HepG2 (cell line): ENCODE data around the gene OR13C8.

ENCODE experiments used
- ARHGAP35 ChIP-seq: sonication (generic); formaldehyde crosslinking; IDR thresholded peaks from 2 replicates; pipeline ENCODE4 v1.9.0; 2022; ENCODE audit warnings: mild to moderate bottlenecking, inconsistent platforms, moderate library complexity, missing genetic modification reagents, borderline replicate concordance
- JUNB ChIP-seq: sonication (generic); formaldehyde crosslinking; IDR thresholded peaks from 2 replicates; pipeline ENCODE4 v1.8.0; 2022; ENCODE audit warnings: missing genetic modification reagents, mild to moderate bottlenecking, borderline replicate concordance
- NCOR1 ChIP-seq: fragments of 200-600 bp; sonication (generic); IDR thresholded peaks from 2 replicates; pipeline ENCODE4 v1.7.0; 2017; ENCODE audit warnings: antibody characterized with exemption, low read length, borderline replicate concordance
- PRMT3 ChIP-seq: sonication (generic); formaldehyde crosslinking; IDR thresholded peaks from 2 replicates; pipeline ENCODE4 v1.8.1; 2022; ENCODE audit warnings: low read depth, mild to moderate bottlenecking, moderate library complexity, missing genetic modification reagents, borderline replicate concordance
- SIN3A ChIP-seq: IDR thresholded peaks from 2 replicates; pipeline ENCODE4 v1.6.1; 2011; ENCODE audit warnings: low read depth, mild to moderate bottlenecking, control low read depth, low read length, borderline replicate concordance
- SMAD1 ChIP-seq: sonication (generic); formaldehyde crosslinking; IDR thresholded peaks from 2 replicates; pipeline ENCODE4 v1.4.0; 2020; ENCODE audit warnings: missing genetic modification reagents, low read depth, mild to moderate bottlenecking, borderline replicate concordance
- ZNF136 ChIP-seq: sonication (generic); formaldehyde crosslinking; IDR thresholded peaks from 2 replicates; pipeline ENCODE4 v1.8.1; 2022; ENCODE audit warnings: low read depth, mild to moderate bottlenecking, moderate library complexity, missing genetic modification reagents
- ZSCAN30 ChIP-seq: sonication (generic); formaldehyde crosslinking; IDR thresholded peaks from 2 replicates; pipeline ENCODE4 v1.5.0; 2020; ENCODE audit warnings: mild to moderate bottlenecking, missing genetic modification reagents
- TF ChIP-seq, protein P1 (sequence below): conservative IDR thresholded peaks from 2 replicates; pipeline ENCODE4 v1.6.1; 2018; ENCODE audit warnings: missing genetic modification reagents
- TF ChIP-seq, protein P2 (sequence below): sonication (generic); formaldehyde crosslinking; IDR thresholded peaks from 2 replicates; pipeline ENCODE4 v1.5.0; 2020; ENCODE audit warnings: mild to moderate bottlenecking, missing genetic modification reagents, moderate library complexity
- TF ChIP-seq, protein P3 (sequence below): sonication (generic); formaldehyde crosslinking; IDR thresholded peaks from 2 replicates; pipeline ENCODE4 v1.4.0; 2020; ENCODE audit warnings: mild to moderate bottlenecking, low read depth, missing genetic modification reagents

DNA sequence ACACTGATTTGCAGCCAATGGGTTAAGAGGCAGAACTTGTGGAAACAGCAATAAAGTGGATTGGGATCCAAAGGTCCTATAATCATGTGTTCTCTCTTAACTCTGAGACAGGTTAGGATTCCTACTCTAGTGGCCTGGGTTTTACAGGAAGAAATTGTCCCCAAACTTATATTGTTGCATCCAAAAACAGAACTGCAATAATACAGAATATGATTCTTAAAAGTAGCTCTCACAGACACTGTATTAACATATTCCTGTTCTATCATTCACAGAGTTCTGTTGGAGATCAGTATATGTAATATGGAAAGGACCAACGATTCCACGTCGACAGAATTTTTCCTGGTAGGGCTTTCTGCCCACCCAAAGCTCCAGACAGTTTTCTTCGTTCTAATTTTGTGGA lies at the start of gene OR13C8:
- TF ChIP-seq ZSCAN30 (CRISPR knock-in tag), result no peak
- TF ChIP-seq, protein P1, sequence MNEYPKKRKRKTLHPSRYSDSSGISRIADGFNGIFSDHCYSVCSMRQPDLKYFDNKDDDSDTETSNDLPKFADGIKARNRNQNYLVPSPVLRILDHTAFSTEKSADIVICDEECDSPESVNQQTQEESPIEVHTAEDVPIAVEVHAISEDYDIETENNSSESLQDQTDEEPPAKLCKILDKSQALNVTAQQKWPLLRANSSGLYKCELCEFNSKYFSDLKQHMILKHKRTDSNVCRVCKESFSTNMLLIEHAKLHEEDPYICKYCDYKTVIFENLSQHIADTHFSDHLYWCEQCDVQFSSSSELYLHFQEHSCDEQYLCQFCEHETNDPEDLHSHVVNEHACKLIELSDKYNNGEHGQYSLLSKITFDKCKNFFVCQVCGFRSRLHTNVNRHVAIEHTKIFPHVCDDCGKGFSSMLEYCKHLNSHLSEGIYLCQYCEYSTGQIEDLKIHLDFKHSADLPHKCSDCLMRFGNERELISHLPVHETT, result no peak
- TF ChIP-seq, protein P2, sequence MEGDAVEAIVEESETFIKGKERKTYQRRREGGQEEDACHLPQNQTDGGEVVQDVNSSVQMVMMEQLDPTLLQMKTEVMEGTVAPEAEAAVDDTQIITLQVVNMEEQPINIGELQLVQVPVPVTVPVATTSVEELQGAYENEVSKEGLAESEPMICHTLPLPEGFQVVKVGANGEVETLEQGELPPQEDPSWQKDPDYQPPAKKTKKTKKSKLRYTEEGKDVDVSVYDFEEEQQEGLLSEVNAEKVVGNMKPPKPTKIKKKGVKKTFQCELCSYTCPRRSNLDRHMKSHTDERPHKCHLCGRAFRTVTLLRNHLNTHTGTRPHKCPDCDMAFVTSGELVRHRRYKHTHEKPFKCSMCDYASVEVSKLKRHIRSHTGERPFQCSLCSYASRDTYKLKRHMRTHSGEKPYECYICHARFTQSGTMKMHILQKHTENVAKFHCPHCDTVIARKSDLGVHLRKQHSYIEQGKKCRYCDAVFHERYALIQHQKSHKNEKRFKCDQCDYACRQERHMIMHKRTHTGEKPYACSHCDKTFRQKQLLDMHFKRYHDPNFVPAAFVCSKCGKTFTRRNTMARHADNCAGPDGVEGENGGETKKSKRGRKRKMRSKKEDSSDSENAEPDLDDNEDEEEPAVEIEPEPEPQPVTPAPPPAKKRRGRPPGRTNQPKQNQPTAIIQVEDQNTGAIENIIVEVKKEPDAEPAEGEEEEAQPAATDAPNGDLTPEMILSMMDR, result no peak
- no peak for TF ChIP-seq NCOR1
- TF ChIP-seq, protein P3, sequence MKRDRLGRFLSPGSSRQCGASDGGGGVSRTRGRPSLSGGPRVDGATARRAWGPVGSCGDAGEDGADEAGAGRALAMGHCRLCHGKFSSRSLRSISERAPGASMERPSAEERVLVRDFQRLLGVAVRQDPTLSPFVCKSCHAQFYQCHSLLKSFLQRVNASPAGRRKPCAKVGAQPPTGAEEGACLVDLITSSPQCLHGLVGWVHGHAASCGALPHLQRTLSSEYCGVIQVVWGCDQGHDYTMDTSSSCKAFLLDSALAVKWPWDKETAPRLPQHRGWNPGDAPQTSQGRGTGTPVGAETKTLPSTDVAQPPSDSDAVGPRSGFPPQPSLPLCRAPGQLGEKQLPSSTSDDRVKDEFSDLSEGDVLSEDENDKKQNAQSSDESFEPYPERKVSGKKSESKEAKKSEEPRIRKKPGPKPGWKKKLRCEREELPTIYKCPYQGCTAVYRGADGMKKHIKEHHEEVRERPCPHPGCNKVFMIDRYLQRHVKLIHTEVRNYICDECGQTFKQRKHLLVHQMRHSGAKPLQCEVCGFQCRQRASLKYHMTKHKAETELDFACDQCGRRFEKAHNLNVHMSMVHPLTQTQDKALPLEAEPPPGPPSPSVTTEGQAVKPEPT (CRISPR knock-in tag), result no peak
- no peak for TF ChIP-seq ARHGAP35 (CRISPR knock-in tag)
- no peak for TF ChIP-seq PRMT3 (CRISPR knock-in tag)
- TF ChIP-seq SIN3A, result no peak
- TF ChIP-seq SMAD1 (CRISPR knock-in tag), result no peak
- TF ChIP-seq ZNF136 (CRISPR knock-in tag), result no peak
- no peak for TF ChIP-seq JUNB
